HCT116 (cell line): Measurements from ENCODE around the gene NEK7. TPM values are rescaled to one million over a fixed set of nuclear protein-coding genes. Genes with fewer than 3 reads are reported as not detected.

Experiments
- ATAC-seq: fragments of 200-7000 bp; cut with Tn5 transposase; 2 replicates; pipeline ENCODE4 v1.9.1; 2020; ENCODE audit warnings: mild to moderate bottlenecking, moderate library complexity
- BruUV-seq: library from RNA; stranded (reverse); fragments of 400-500 nt; replicated peaks from 2 replicates; lab custom pipeline; 2021; lab: Mats Ljungman, UMichigan
- CTCF ChIA-PET: fragments of 300-600 bp; sonication (Branson Sonifier 250); formaldehyde crosslinking; loops from one replicate; lab custom pipeline; 2021; ENCODE audit warnings: antibody characterized with exemption; lab: Charles Lee
- POLR2A ChIA-PET: fragments of 300-600, 350-600 bp; sonication (Branson Sonifier 250); formaldehyde crosslinking; loops from one replicate; lab custom pipeline; 2021; ENCODE audit warnings: antibody characterized with exemption; lab: Charles Lee
- RAD21 ChIA-PET, 2 experiments: fragments of 300-600 bp; sonication (Branson Sonifier 250); formaldehyde crosslinking; loops; one replicate each; lab custom pipeline; 2023; ENCODE audit warnings: low total read pairs in 2 of 2; ENCODE audit not compliant: uncharacterized antibody in 2 of 2, unreplicated experiment in 2 of 2, low non-redundant PET in 1 of 2; lab: Charles Lee
- DNase-seq: peaks from one replicate; pipeline ENCODE4 v3.0.0-alpha.2; 2010; ENCODE audit warnings: low read depth, low spot score
- H2AFZ ChIP-seq: fragments of 200-600 bp; shearing (Covaris generic), sonication (generic); 2 replicates; pipeline ENCODE4 v1.6.1; 2017; ENCODE audit warnings: low read depth, mixed run types, mixed read lengths, antibody characterized with exemption, low read length; ENCODE audit not compliant: poor library complexity, severe bottlenecking
- H3K27ac ChIP-seq: 2 replicates; pipeline ENCODE4 v1.5.1; 2012; ENCODE audit warnings: low read depth, low read length
- H3K27me3 ChIP-seq: fragments of 200-600 bp; sonication (generic); 2 replicates; pipeline ENCODE4 v1.6.1; 2016; ENCODE audit warnings: mixed run types, low read length, mixed read lengths; ENCODE audit not compliant: insufficient read depth
- H3K36me3 ChIP-seq, 2 experiments: fragments of 200-500 bp in 1 of 2; fragments of 200-600 bp in 1 of 2; sonication (Bioruptor generic) in 1 of 2; sonication (generic) in 1 of 2; 2 replicates each; pipeline versions ENCODE4 v1.5.1 to v1.6.1; 2014 to 2016; ENCODE audit warnings: low read length in 2 of 2, inconsistent platforms in 1 of 2, mixed read lengths in 1 of 2, mixed run types in 1 of 2; ENCODE audit not compliant: insufficient read depth in 2 of 2, control insufficient read depth in 1 of 2
- H3K4me1 ChIP-seq, 2 experiments: fragments of 200-600 bp in 1 of 2; sonication (generic) in 1 of 2; 2 replicates each; pipeline versions ENCODE4 v1.5.1 to v1.6.1; 2012 to 2017; ENCODE audit warnings: low read length in 2 of 2, inconsistent platforms in 1 of 2, mild to moderate bottlenecking in 1 of 2, mixed read lengths in 1 of 2, mixed run types in 1 of 2, moderate library complexity in 1 of 2; ENCODE audit not compliant: insufficient read depth in 2 of 2, control insufficient read depth in 1 of 2
- H3K4me2 ChIP-seq: fragments of 200-600 bp; sonication (generic); 2 replicates; pipeline ENCODE4 v1.6.1; 2017; ENCODE audit warnings: mixed run types, low read length, mixed read lengths
- H3K4me3 ChIP-seq, 2 experiments: fragments of 200-600 bp in 1 of 2; sonication (generic) in 1 of 2; replicated peaks in 1 of 2; 2 replicates each; pipeline ENCODE4 v1.5.1; 2011 to 2016; ENCODE audit warnings: low read length in 2 of 2, control low read depth in 1 of 2, low read depth in 1 of 2, mild to moderate bottlenecking in 1 of 2, mixed read lengths in 1 of 2, mixed run types in 1 of 2
- H3K79me2 ChIP-seq: fragments of 200-600 bp; sonication (generic); 2 replicates; pipeline ENCODE4 v1.6.1; 2017; ENCODE audit warnings: mild to moderate bottlenecking, mixed run types, low read length, moderate library complexity, mixed read lengths; ENCODE audit not compliant: insufficient read depth
- H3K9ac ChIP-seq: fragments of 200-600 bp; sonication (generic); 2 replicates; pipeline ENCODE4 v1.6.1; 2016; ENCODE audit warnings: low read length, mixed read lengths
- H3K9me2 ChIP-seq: fragments of 200-600 bp; sonication (generic), shearing (Covaris generic); 2 replicates; pipeline ENCODE4 v1.6.1; 2017; ENCODE audit warnings: mixed run types, mild to moderate bottlenecking, moderate library complexity; ENCODE audit not compliant: insufficient read depth
- H3K9me3 ChIP-seq, 2 experiments: fragments of 200-500 bp in 1 of 2; fragments of 200-600 bp in 1 of 2; sonication (Bioruptor generic) in 1 of 2; sonication (generic) in 1 of 2; 2 replicates each; pipeline ENCODE4 v1.6.1; 2014 to 2017; ENCODE audit warnings: low read length in 2 of 2, mixed read lengths in 2 of 2, inconsistent platforms in 1 of 2, low read depth in 1 of 2, mild to moderate bottlenecking in 1 of 2, mixed run types in 1 of 2, moderate library complexity in 1 of 2; ENCODE audit not compliant: control insufficient read depth in 1 of 2, insufficient read depth in 1 of 2
- H4K20me1 ChIP-seq: fragments of 200-600 bp; sonication (generic), shearing (Covaris generic); 2 replicates; pipeline ENCODE4 v1.6.1; 2017; ENCODE audit warnings: mixed run types, mild to moderate bottlenecking, moderate library complexity; ENCODE audit not compliant: insufficient read depth
- CBX3 ChIP-seq: IDR thresholded peaks from 2 replicates; pipeline ENCODE4 v1.6.1; 2012; ENCODE audit warnings: low read depth
- EGR1 ChIP-seq: IDR thresholded peaks from 2 replicates; pipeline ENCODE4 v1.6.1; 2012; ENCODE audit warnings: low read depth
- ELF1 ChIP-seq: IDR thresholded peaks from 2 replicates; pipeline ENCODE4 v1.6.1; 2012; ENCODE audit warnings: low read depth, borderline replicate concordance
- EZH2phosphoT487 ChIP-seq: fragments of 200-600 bp; IDR thresholded peaks from 2 replicates; pipeline ENCODE4 v1.6.1; 2018; ENCODE audit warnings: antibody characterized with exemption, borderline replicate concordance
- JUND ChIP-seq: IDR thresholded peaks from 2 replicates; pipeline ENCODE4 v1.6.1; 2012
- POLR2A ChIP-seq: IDR thresholded peaks from 2 replicates; pipeline ENCODE4 v1.7.0; 2011; ENCODE audit warnings: borderline replicate concordance; ENCODE audit not compliant: insufficient read depth, insufficient read length; ENCODE audit errors: extremely low read depth
- RAD21 ChIP-seq: IDR thresholded peaks from 2 replicates; pipeline ENCODE4 v1.6.1; 2012; ENCODE audit warnings: low read depth, mild to moderate bottlenecking
- SP1 ChIP-seq: IDR thresholded peaks from 2 replicates; pipeline ENCODE4 v1.6.1; 2012; ENCODE audit warnings: low read depth
- SRF ChIP-seq: IDR thresholded peaks from 2 replicates; pipeline ENCODE4 v1.6.1; 2012; ENCODE audit warnings: low read depth
- TCF7L2 ChIP-seq: IDR thresholded peaks from 2 replicates; pipeline ENCODE4 v1.7.0; 2011; ENCODE audit warnings: borderline replicate concordance, inconsistent platforms; ENCODE audit not compliant: insufficient read depth, insufficient read length; ENCODE audit errors: extremely low read depth
- ZNF274 ChIP-seq: fragments of 200-500 bp; sonication (Bioruptor generic); IDR thresholded peaks from 2 replicates; pipeline ENCODE4 v1.6.1; 2014; ENCODE audit warnings: mild to moderate bottlenecking, low read depth, low read length, inconsistent platforms
- intact Hi-C: fragments of 100-400 bp; cut with micrococcal nuclease; formaldehyde crosslinking; loops from 2 replicates; pipeline ENCODE4 v1.10.0; 2022
- total RNA-seq: library from RNA; stranded (reverse); gene quantifications from one replicate; pipeline ENCODE4 v1.2.1, GENCODE V29; 2021; ENCODE audit not compliant: unreplicated experiment
- TF ChIP-seq, protein P1 (sequence below): IDR thresholded peaks from 2 replicates; pipeline ENCODE4 v1.6.1; 2012; ENCODE audit warnings: low read depth
- TF ChIP-seq, protein P2 (sequence below): IDR thresholded peaks from 2 replicates; pipeline ENCODE4 v1.6.1; 2012
- TF ChIP-seq, protein P3 (sequence below): IDR thresholded peaks from 2 replicates; pipeline ENCODE4 v1.6.1; 2012
- TF ChIP-seq, protein P4 (sequence below), 3 experiments: fragments of 200-600 bp in 1 of 3; sonication (generic) in 1 of 3; IDR thresholded peaks in 2 of 3; conservative IDR thresholded peaks in 1 of 3; 2 replicates each; pipeline ENCODE4 v1.5.1; 2012 to 2017; ENCODE audit warnings: low read depth in 2 of 3, low read length in 2 of 3, antibody characterized with exemption in 1 of 3, borderline replicate concordance in 1 of 3, control low read depth in 1 of 3, mild to moderate bottlenecking in 1 of 3, mixed read lengths in 1 of 3, mixed run types in 1 of 3, moderate library complexity in 1 of 3; ENCODE audit not compliant: insufficient read depth in 1 of 3

Gene NEK7
- total RNA-seq, 1 experiment from 2014 or later: 33.0 TPM

DNA sequence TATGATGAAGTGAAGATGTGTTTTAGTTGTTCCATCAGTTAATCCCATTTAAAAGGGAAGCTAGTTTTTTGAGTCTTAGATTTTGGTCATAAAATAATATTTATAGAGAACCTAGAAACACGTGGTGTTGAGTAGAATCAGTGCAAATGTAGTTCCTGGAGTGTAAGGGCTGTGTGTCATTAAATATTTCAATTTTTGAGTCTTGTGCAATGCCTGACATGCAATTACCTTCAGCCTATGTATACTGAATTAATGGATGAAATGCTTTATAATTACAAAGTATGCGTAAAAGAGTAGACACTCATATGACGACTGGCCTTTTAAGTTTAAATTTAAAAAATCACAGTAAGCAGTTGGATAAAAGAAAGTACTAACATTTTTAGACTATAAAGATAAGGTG, 75.0 kb downstream of the NEK7 start (continued):
- TF ChIP-seq EGR1 (no peak), RAD21 (no peak), TCF7L2 (no peak), SRF (no peak), ELF1 (no peak), CBX3 (no peak), EZH2phosphoT487 (no peak), SP1 (no peak)
- TF ChIP-seq, protein P1, sequence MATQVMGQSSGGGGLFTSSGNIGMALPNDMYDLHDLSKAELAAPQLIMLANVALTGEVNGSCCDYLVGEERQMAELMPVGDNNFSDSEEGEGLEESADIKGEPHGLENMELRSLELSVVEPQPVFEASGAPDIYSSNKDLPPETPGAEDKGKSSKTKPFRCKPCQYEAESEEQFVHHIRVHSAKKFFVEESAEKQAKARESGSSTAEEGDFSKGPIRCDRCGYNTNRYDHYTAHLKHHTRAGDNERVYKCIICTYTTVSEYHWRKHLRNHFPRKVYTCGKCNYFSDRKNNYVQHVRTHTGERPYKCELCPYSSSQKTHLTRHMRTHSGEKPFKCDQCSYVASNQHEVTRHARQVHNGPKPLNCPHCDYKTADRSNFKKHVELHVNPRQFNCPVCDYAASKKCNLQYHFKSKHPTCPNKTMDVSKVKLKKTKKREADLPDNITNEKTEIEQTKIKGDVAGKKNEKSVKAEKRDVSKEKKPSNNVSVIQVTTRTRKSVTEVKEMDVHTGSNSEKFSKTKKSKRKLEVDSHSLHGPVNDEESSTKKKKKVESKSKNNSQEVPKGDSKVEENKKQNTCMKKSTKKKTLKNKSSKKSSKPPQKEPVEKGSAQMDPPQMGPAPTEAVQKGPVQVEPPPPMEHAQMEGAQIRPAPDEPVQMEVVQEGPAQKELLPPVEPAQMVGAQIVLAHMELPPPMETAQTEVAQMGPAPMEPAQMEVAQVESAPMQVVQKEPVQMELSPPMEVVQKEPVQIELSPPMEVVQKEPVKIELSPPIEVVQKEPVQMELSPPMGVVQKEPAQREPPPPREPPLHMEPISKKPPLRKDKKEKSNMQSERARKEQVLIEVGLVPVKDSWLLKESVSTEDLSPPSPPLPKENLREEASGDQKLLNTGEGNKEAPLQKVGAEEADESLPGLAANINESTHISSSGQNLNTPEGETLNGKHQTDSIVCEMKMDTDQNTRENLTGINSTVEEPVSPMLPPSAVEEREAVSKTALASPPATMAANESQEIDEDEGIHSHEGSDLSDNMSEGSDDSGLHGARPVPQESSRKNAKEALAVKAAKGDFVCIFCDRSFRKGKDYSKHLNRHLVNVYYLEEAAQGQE: no peak
- TF ChIP-seq, protein P2, sequence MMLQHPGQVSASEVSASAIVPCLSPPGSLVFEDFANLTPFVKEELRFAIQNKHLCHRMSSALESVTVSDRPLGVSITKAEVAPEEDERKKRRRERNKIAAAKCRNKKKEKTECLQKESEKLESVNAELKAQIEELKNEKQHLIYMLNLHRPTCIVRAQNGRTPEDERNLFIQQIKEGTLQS: no peak

DNA sequence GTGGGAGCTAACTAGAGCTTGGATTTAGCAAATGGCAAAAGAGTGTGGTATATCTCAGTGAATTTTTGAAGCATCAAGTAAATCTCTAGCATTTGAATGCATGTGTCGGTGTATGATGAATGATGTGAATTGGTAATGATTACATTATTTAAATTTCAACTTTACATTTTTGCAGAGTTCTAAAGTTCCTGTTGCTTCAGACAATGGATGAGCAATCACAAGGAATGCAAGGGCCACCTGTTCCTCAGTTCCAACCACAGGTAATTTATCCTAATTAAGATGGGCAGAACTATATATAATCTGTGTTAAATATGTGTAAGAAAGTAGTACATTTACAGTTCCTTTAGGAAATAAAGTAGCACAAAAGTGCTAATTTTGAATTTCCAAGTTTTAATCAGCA, 75.6 kb downstream of the NEK7 start:
- no peaks in the 10 kb centered on the region for H3K27me3 ChIP-seq
- no peak overlapping the region for H2AFZ ChIP-seq
- H3K79me2 ChIP-seq: no peaks in the 10 kb centered on the region
- ATAC-seq (no peak), DNase-seq (no peak)
- ChIA-PET RAD21 (no interaction called here), CTCF (no interaction called here), POLR2A (no interaction called here)
- no peak overlapping the region for H3K9ac ChIP-seq
- H3K36me3 ChIP-seq: peaks cover 0 to 6% of the 10 kb centered on the region in 2 experiments; a peak in 1 of 4 replicates
- no peaks in the 10 kb centered on the region for H4K20me1 ChIP-seq
- no peak overlapping the region for H3K4me3 ChIP-seq
- BruUV-seq: no TSS peak
- H3K4me1 ChIP-seq: peaks cover 4 to 12% of the 10 kb centered on the region in 2 experiments; a peak in 2 of 4 replicates
- H3K4me2 ChIP-seq: no peak overlapping the region
- peaks cover 0 to 6% of the 10 kb centered on the region in 2 experiments; a peak in 1 of 4 replicates for H3K9me3 ChIP-seq
- H3K9me2 ChIP-seq: no peaks in the 10 kb centered on the region
- intact Hi-C loops: no loop called here
- no peak overlapping the region for H3K27ac ChIP-seq
- TF ChIP-seq ZNF274: no peak
- no peak for TF ChIP-seq ELF1
- TF ChIP-seq, protein P3, sequence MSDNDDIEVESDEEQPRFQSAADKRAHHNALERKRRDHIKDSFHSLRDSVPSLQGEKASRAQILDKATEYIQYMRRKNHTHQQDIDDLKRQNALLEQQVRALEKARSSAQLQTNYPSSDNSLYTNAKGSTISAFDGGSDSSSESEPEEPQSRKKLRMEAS: no peak
- TF ChIP-seq SRF: no peak
- TF ChIP-seq EGR1: no peak
- TF ChIP-seq, protein P1: no peak
- TF ChIP-seq, protein P2: no peak
- TF ChIP-seq JUND: no peak
- TF ChIP-seq POLR2A: no peak
- TF ChIP-seq, protein P4, sequence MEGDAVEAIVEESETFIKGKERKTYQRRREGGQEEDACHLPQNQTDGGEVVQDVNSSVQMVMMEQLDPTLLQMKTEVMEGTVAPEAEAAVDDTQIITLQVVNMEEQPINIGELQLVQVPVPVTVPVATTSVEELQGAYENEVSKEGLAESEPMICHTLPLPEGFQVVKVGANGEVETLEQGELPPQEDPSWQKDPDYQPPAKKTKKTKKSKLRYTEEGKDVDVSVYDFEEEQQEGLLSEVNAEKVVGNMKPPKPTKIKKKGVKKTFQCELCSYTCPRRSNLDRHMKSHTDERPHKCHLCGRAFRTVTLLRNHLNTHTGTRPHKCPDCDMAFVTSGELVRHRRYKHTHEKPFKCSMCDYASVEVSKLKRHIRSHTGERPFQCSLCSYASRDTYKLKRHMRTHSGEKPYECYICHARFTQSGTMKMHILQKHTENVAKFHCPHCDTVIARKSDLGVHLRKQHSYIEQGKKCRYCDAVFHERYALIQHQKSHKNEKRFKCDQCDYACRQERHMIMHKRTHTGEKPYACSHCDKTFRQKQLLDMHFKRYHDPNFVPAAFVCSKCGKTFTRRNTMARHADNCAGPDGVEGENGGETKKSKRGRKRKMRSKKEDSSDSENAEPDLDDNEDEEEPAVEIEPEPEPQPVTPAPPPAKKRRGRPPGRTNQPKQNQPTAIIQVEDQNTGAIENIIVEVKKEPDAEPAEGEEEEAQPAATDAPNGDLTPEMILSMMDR (IDR thresholded peaks at IDR 0.05 in 2 of 3, conservative IDR thresholded peaks at IDR 0.05 in 1 of 3; ENCODE audit: borderline replicate concordance in 1 of 3, insufficient read depth in 1 of 3, low read depth in 2 of 3, low read length in 2 of 3): no peak
